Stimulated activated CD4-positive, alpha-beta T cell treated with anti-CD3 and anti-CD28 coated beads, Interleukin-1b, Interleukin-23, amount 100 ng/mL, for 48 hours (primary cell): ENCODE data around the gene EDIL3.
"Not testable (repeated sequence)": the region's sequence is repeated elsewhere in the genome, so short reads cannot be mapped to it uniquely, and the experiment has no call there.

Experiments used
- DNase-seq: peaks from one replicate; pipeline ENCODE4 v3.0.0-alpha.2; 2020

EDIL3 gene

DNA sequence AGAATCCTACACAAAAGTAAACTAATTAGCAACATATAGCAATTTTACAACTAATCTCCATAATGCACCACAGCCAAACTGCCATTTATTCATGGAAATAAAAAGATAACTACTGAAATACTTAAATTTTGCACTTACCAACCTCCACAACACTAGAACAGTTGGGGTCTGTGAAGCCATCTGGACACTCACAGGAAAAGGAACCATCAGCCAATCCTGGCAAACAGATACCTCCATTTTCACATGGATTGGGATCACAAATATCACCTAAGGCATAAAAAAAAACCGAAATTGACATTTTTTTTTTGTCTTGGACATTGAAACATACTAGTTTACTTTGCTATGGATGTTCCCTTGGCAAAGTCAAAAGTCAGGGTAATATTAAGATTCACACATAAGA, 130.7 kb downstream of the EDIL3 start:
- DNase-seq: no peak

- no peak for DNase-seq
These were observed 133.2 kb downstream of the EDIL3 start for GRCh38 chr5:84251503-84251902.

DNA sequence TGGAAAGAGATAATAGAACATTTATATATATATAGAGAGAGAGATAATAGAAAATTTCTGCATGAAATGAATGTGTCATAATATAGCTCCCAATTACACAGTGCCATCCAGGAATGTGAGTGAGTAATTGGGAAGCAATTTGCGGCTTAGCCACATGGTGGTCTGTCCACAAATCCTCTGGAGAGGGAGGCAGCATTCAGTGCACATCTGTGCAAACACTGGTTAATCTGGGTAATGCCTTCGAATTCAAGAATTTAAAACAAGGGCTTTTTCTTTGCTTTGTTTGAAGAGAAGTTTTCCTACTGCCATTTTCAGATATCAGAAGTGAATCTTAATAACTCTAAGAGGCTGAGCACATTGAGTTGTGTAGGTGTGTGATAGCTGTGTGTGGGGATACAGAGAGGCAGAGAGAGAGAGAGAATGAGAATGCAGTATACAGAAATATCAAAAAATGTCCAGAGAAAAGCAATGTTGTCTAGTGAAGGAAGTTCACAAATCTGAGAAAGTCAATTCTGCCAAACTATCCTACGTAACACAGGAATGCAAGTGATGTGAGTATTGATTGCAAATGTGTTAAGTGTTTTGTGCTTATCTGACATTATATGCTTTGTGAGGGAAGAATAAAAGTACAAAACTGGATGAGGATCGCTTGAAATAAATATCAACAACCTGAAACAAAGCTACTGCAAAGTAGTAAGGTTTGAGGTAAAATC, 134.6 kb downstream of the EDIL3 start:
- DNase-seq: no peak

GRCh38 chr5:84248013-84248412, 136.7 kb downstream of the EDIL3 start:
- DNase-seq: no peak

DNA sequence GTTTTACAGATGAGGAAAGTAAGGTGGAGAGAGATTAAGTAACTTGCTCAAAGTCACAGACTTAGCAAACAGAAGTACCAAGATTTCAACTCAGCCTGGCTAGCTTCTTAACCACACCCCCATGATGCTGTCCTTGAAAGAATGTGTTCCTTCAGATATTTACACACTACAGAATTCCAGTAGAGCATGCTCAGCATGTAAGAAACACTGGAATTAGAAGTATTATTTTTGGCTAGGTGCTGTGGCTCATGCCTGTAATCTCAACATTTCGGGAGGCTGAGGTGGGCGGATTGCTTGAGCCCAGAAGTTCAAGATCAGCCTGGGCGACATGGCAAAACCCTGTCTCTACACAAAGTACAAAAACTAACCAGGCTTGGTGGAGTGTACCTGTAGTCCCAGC, 142.4 kb downstream of the EDIL3 start:
- no peak for DNase-seq

- DNase-seq: no peak
These were observed 145.2 kb downstream of the EDIL3 start for GRCh38 chr5:84239494-84239893.

- DNase-seq: no peak
These were observed 147.6 kb downstream of the EDIL3 start for GRCh38 chr5:84237126-84237525.

- DNase-seq: no peak
These were observed 153.2 kb downstream of the EDIL3 start for GRCh38 chr5:84231433-84231832.

GRCh38 chr5:84229045-84229444, 155.6 kb downstream of the EDIL3 start:
- no peak for DNase-seq

- DNase-seq: no peak
These were observed 156.4 kb downstream of the EDIL3 start for GRCh38 chr5:84228266-84228665.

- no peak for DNase-seq
These were observed 157.4 kb downstream of the EDIL3 start for GRCh38 chr5:84227236-84227635.

GRCh38 chr5:84218546-84218945, 166.1 kb downstream of the EDIL3 start:
- DNase-seq: no peak

GRCh38 chr5:84215521-84215920, 169.2 kb downstream of the EDIL3 start:
- no peak for DNase-seq

- DNase-seq: no peak
These were observed 170.8 kb downstream of the EDIL3 start for GRCh38 chr5:84213861-84214260.

DNA sequence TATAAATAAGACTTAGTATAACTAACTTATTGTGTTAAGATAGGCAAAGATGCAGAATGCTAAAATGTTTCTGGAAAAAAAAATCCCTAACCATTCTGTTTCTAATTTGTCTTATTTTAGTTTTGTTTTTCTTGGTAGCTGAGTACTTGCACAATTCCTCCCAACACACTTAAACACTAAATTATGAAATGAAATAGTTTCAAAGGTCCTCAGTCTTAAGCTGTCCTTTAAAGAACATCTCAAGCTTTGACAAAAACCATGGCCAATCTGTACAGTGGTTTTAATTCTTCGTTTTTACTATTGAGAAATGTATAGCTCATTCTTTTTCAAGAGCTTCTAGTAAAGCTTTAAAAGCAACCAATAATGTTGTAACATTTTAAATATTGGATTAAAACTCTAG, 171.5 kb downstream of the EDIL3 start:
- no peak for DNase-seq

DNA sequence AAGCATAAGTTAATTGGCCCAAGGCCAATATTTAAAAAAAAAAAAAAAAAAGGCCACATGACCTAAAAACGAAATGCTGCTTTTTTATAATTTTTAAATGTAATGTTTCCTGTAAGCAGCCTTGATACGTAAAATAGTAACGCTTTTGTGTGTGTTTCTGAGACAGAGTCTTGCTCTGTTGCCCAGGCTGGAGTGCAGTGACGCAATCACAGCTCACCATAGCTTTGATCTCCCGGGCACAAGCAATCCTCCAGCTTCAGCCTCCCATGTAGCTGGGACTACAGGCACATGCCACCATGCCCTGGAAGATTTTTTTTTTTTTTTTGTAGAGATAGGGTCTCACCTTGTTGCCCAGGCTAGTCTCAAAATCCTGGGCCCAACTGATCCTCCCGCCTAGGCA, 179.9 kb downstream of the EDIL3 start:
- no peak for DNase-seq

GRCh38 chr5:84202136-84202535, 182.5 kb downstream of the EDIL3 start:
- DNase-seq: no peak

DNA sequence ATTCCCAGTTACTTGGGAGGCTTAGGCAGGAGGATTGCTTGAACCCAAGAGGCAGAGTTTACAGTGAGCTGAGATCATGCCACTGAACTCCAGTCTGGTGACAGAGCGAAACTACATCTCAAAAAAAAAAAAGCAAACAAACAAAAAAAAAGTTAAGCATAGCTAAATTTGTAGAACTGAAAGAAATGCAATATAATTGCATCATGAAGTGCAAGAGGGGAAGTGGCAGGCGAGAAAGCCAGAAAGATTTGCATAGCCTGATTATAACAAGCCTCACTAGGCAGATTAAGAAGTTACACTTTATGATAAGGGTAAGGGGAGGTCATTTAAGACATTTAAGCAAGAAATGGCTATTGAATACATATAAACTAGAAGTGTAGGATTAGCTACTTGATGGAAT, 187.1 kb downstream of the EDIL3 start:
- DNase-seq: no peak

- DNase-seq: no peak
These were observed 193.4 kb downstream of the EDIL3 start for GRCh38 chr5:84191281-84191680.

DNA sequence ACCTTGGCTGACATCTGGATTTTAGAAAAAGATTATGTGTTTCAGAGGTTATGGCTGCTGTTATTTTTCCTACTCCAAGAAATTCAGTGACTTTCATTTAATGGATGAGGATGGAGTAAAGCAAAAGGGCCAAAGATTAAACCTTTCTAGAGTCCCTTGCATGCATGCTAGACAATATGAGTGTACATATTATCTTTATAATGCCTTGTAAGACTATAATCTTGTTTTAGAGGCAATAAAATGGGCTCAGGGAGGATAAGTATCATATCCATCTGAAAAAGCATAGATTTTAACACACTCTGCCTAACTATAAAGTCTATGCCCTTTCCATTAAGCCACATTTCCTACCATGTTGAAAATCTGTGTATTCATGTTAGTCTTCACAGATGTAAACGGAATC, 199.8 kb downstream of the EDIL3 start:
- no peak for DNase-seq

DNA sequence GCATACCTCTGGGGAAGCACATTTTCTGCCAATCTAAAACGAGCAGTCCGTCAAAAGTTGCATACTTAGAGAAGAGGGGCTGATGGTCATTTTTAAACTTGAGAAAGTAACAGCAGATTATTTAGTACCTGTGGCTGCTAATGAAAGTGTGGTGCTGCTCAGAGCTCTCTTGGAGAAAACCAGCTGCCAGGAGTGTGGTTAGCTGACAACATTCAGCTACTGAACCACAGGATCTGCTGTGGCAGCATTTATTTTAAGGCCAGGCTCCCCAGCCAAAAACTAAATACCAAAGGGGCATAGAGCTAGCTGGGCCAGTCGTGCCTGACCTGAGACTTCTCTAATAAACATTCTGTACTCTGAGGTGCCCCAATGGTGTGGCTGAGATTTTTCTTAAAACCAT, 203.6 kb downstream of the EDIL3 start:
- DNase-seq: no peak

DNA sequence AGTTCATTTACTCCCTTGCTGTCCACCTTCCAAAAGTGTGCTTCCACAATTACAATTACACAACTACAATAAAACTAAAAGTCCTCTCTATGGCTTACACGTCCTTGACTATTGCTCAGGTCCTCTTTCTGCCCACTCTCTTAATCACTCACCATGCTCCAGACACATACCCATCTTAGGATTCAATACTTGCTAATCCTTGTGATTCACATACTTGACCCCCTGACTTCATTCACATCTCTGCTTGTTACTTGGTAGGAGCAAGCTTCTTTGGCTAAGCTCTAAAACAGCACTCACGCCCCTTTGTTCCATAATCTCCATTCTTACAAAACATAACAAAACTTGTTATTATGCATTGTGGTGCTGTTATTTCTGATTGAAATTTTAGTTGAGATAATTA, 215.8 kb downstream of the EDIL3 start:
- no peak for DNase-seq

DNA sequence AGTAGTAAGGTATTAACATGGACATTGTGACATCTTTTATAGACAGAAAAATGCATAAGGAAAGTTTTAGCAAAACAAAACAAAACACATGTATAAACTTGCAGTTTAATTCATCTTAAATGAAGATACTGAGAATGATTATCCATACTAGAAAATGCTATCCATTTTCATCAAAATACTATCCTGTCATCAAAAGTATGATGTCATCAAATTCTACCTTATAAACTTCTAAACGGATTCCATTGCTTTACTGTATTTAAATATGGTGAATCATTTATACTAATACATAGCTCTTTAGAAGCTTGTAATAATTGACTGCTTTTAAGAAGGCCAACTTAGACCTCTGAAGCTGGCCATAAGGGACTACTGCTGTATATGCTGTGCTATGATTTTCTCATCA, 221.0 kb downstream of the EDIL3 start:
- no peak for DNase-seq

GRCh38 chr5:84162695-84163094, 222.0 kb downstream of the EDIL3 start:
- no peak for DNase-seq

GRCh38 chr5:84160650-84161049, 224.0 kb downstream of the EDIL3 start:
- not testable (repeated sequence) for DNase-seq

DNA sequence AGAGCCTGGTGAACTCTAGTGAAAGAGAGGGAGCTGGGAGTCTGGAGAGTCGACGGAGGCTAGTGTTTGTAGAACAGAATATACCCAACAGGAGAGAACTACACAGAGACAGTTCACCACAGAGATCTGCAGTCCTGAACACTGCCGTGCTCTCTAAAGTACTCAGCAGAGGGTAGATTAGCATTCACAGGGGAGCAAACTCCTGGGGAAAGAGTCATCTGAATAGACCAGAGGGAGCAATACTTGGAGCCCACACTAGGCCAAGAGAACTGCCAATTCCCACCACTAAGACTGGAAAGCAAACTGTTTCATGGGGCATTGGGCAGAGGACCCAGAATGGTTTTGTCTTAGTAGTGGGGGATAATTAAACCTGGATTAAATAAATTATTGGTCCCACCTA, 235.6 kb downstream of the EDIL3 start:
- no peak for DNase-seq
